KMS-11 (cell line): ENCODE data around the gene TXLNB.

ENCODE experiments used
- H2AFZ ChIP-seq: fragments of 200-600 bp; sonication (generic); 2 replicates; pipeline ENCODE4 v1.6.1; 2016; ENCODE audit warnings: antibody characterized with exemption, mixed run types, low read depth
- H3K27ac ChIP-seq: fragments of 200-600 bp; sonication (generic); 2 replicates; pipeline ENCODE4 v1.6.1; 2016; ENCODE audit warnings: mild to moderate bottlenecking, mixed run types
- H3K27me3 ChIP-seq: fragments of 200-600 bp; sonication (generic); 2 replicates; pipeline ENCODE4 v1.6.1; 2017; ENCODE audit warnings: mild to moderate bottlenecking, low read depth, mixed run types, moderate library complexity; ENCODE audit not compliant: insufficient read depth
- H3K36me3 ChIP-seq: fragments of 200-600 bp; sonication (generic); 2 replicates; pipeline ENCODE4 v1.6.1; 2017; ENCODE audit warnings: mild to moderate bottlenecking, mixed run types; ENCODE audit not compliant: insufficient read depth
- H3K4me1 ChIP-seq: fragments of 200-600 bp; sonication (generic); 2 replicates; pipeline ENCODE4 v1.6.1; 2016; ENCODE audit warnings: mild to moderate bottlenecking, low read depth, mixed run types; ENCODE audit not compliant: poor library complexity, severe bottlenecking
- H3K4me2 ChIP-seq: fragments of 200-600 bp; sonication (generic); 2 replicates; pipeline ENCODE4 v1.7.0; 2016; ENCODE audit warnings: mild to moderate bottlenecking, mixed run types
- H3K4me3 ChIP-seq: fragments of 200-600 bp; sonication (generic); IDR thresholded peaks from 2 replicates; pipeline ENCODE4 v1.6.1; 2017; ENCODE audit warnings: low read depth, low read length, mixed read lengths; ENCODE audit not compliant: insufficient read depth
- H3K79me2 ChIP-seq: fragments of 200-600 bp; sonication (generic); 2 replicates; pipeline ENCODE4 v1.6.1; 2016; ENCODE audit warnings: low read depth, mixed run types; ENCODE audit not compliant: insufficient read depth
- H3K9ac ChIP-seq: fragments of 200-600 bp; sonication (generic); 2 replicates; pipeline ENCODE4 v1.6.1; 2016; ENCODE audit warnings: mild to moderate bottlenecking, mixed run types
- H4K20me1 ChIP-seq: fragments of 200-600 bp; sonication (generic); 2 replicates; pipeline ENCODE4 v1.6.1; 2016; ENCODE audit warnings: mild to moderate bottlenecking, mixed run types; ENCODE audit not compliant: insufficient read depth
- TF ChIP-seq, protein P1 (sequence below): fragments of 200-600 bp; sonication (generic); conservative IDR thresholded peaks from 2 replicates; pipeline ENCODE4 v1.6.1; 2017; ENCODE audit warnings: low read depth, mild to moderate bottlenecking, antibody characterized with exemption, low read length, moderate library complexity, mixed read lengths

TXLNB gene

DNA sequence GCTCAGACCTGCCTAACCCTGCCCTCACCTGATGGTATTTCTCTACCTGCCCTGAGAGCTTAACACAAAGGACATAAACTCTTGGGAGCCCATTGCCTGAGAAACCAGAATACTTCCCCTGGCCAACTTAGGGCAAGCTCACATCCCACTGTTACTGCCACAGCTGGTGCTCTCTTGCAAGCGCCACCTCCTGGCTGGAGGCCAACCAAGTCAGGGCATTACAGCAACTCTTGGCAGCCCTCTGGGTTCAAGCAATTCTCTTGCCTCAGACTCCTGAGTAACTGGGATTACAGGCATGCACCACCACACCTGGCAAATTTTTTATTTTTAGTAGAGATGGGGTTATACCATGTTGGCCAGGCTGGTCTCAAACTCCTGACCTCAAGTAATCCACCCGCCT, 86.8 kb downstream of the TXLNB start:
- Histone ChIP-seq H3K27ac (no peak overlapping the region), H3K79me2 (no peaks in the 10 kb centered on the region), H3K36me3 (no peaks in the 10 kb centered on the region), H3K4me2 (no peak overlapping the region), H3K4me3 (no peak overlapping the region), H2AFZ (no peak overlapping the region), H3K27me3 (no peaks in the 10 kb centered on the region), H3K4me1 (no peaks in the 10 kb centered on the region), H3K9ac (no peak overlapping the region), H4K20me1 (no peaks in the 10 kb centered on the region)
- TF ChIP-seq, protein P1, sequence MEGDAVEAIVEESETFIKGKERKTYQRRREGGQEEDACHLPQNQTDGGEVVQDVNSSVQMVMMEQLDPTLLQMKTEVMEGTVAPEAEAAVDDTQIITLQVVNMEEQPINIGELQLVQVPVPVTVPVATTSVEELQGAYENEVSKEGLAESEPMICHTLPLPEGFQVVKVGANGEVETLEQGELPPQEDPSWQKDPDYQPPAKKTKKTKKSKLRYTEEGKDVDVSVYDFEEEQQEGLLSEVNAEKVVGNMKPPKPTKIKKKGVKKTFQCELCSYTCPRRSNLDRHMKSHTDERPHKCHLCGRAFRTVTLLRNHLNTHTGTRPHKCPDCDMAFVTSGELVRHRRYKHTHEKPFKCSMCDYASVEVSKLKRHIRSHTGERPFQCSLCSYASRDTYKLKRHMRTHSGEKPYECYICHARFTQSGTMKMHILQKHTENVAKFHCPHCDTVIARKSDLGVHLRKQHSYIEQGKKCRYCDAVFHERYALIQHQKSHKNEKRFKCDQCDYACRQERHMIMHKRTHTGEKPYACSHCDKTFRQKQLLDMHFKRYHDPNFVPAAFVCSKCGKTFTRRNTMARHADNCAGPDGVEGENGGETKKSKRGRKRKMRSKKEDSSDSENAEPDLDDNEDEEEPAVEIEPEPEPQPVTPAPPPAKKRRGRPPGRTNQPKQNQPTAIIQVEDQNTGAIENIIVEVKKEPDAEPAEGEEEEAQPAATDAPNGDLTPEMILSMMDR = no peak

DNA sequence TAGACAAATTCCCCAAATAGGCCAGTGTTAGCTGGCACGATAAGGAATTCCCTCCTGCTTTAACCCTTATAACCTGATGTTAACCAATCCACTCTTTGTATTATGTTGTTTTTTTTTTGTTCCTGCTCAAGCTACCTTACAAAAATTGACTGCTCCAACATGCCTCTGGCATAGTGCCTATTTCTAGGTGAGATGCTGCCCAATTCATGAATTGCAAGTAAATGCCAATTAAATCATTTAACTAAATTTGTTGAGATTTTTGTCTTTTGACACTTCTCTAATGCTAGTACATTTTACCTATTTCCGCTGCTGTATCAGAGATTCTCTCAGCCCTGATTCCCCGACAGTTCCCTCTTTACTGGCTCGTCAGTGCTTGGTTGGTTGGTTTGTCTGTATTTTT, 90.4 kb downstream of the TXLNB start:
- Histone ChIP-seq H3K4me2 (no peak overlapping the region), H3K36me3 (no peaks in the 10 kb centered on the region), H3K27ac (no peak overlapping the region), H3K27me3 (no peaks in the 10 kb centered on the region), H2AFZ (no peak overlapping the region), H3K79me2 (no peaks in the 10 kb centered on the region), H4K20me1 (no peaks in the 10 kb centered on the region), H3K4me1 (no peaks in the 10 kb centered on the region), H3K9ac (no peak overlapping the region), H3K4me3 (no peak overlapping the region)
- TF ChIP-seq, protein P1 = no peak

DNA sequence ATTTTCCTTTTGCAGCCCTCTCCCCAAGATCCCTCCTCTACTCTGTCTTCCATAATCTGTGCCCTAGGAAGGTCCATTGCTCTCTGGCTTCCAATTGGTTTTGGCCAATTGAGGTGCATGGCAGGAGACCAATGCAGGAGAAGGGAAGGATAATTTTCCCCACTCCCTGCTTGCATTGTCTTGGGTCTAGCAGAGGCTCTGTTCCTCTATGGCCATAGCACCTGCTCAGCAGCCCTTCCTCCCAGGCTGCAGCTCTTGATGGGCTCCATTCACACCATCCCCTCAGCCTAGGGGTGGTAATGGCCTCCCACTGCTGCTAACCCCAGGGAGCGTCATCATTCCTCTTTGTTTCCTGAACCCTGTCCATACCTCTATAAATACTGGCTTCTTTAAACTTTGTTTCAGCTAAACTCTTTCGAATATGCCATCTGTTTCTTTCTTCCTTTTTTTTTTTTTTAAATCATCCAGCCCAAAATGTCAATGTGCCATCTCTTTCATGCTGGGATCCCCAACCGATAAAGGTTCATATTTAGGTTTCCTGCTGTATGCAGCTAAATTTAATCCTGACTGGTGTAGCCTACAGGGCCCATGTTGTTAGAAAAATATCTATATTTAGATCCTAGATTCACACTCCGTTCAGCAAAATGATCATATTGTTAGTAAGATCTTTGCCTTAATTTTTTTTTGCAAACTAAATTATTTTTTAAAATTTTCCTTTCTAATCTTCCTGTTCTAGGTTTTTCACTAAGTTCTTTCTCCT, 93.1 kb downstream of the TXLNB start:
- no peak overlapping the region for H3K27ac ChIP-seq
- no peaks in the 10 kb centered on the region for H3K27me3 ChIP-seq
- no peak overlapping the region for H3K9ac ChIP-seq
- H3K79me2 ChIP-seq = no peaks in the 10 kb centered on the region
- TF ChIP-seq, protein P1 = no peak
- H3K4me2 ChIP-seq = no peak overlapping the region
- no peaks in the 10 kb centered on the region for H3K36me3 ChIP-seq
- no peaks in the 10 kb centered on the region for H3K4me1 ChIP-seq
- no peak overlapping the region for H3K4me3 ChIP-seq
- H4K20me1 ChIP-seq = no peaks in the 10 kb centered on the region
- H2AFZ ChIP-seq = no peak overlapping the region

DNA sequence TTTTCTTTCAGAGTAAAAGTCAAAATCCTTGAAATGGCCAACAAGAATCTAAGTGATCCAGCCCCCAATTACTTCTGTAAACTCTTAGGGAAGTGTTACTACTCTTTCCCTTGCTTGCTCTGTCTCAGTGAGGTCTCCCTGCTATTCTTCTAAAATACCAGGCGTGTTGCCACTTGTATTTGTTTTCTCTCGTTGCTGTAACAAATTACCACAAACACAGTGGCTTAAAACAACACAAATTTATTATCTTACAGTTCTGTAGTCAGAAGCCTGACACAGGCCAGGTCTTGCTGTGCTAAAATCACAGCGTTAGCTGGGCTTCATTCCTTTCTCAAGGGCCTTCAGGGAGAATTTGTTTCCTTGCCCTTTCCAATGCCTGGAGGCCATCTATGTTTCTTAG, 97.1 kb downstream of the TXLNB start:
- no peak overlapping the region for H3K9ac ChIP-seq
- H3K4me3 ChIP-seq = no peak overlapping the region
- no peaks in the 10 kb centered on the region for H3K79me2 ChIP-seq
- TF ChIP-seq, protein P1 = no peak
- H3K36me3 ChIP-seq = no peaks in the 10 kb centered on the region
- H4K20me1 ChIP-seq = no peaks in the 10 kb centered on the region
- H3K4me1 ChIP-seq = no peaks in the 10 kb centered on the region
- H3K27ac ChIP-seq = no peak overlapping the region
- H3K27me3 ChIP-seq = no peaks in the 10 kb centered on the region
- no peak overlapping the region for H3K4me2 ChIP-seq
- no peak overlapping the region for H2AFZ ChIP-seq
